Heart left ventricle (tissue), 16 donors: ENCODE results near the gene SLC7A10. TPM values are rescaled to one million over a fixed set of nuclear protein-coding genes. Genes with fewer than 3 reads are reported as not detected.
"Not testable (repeated sequence)": the region's sequence is repeated elsewhere in the genome, so short reads cannot be mapped to it uniquely, and the experiment has no call there.

Source experiments
- ATAC-seq, 4 donors: fragments of 200-7000 bp; cut with Tn5 transposase; one replicate each; pipeline ENCODE4 v1.9.1; 2020 to 2022; ENCODE audit warnings: moderate library complexity in 4 of 4, mild to moderate bottlenecking in 3 of 4, moderate number of reproducible peaks in 1 of 4
- DNase-seq, 5 donors: peaks; one replicate each; pipeline ENCODE4 v3.0.0-alpha.2; 2020
- H3K27ac ChIP-seq, 12 donors: fragments of 200-600 bp; sonication (generic) in 4 of 12; one replicate each; pipeline versions ENCODE4 v1.5.0 to v1.8.0; 2016 to 2022; ENCODE audit warnings: mild to moderate bottlenecking in 2 of 12
- H3K27me3 ChIP-seq, 9 donors: fragments of 200-600 bp; sonication (generic) in 2 of 9; one replicate each; pipeline versions ENCODE4 v1.5.1 to v1.8.0; 2016 to 2022; ENCODE audit warnings: mild to moderate bottlenecking in 3 of 9
- H3K36me3 ChIP-seq, 9 donors: fragments of 200-600 bp; sonication (generic) in 2 of 9; one replicate each; pipeline versions ENCODE4 v1.5.0 to v1.8.0; 2018 to 2022; ENCODE audit warnings: mild to moderate bottlenecking in 2 of 9
- H3K4me1 ChIP-seq, 12 donors: fragments of 200-600 bp; sonication (generic) in 4 of 12; one replicate each; pipeline versions ENCODE4 v1.5.0 to v1.8.0; 2016 to 2022; ENCODE audit warnings: mild to moderate bottlenecking in 3 of 12
- H3K4me3 ChIP-seq, 12 donors: fragments of 200-600 bp; sonication (generic) in 4 of 12; one replicate each; pipeline versions ENCODE4 v1.5.0 to v1.8.0; 2017 to 2022; ENCODE audit warnings: mild to moderate bottlenecking in 9 of 12, moderate library complexity in 4 of 12
- H3K9me3 ChIP-seq, 12 donors: fragments of 200-600 bp; sonication (generic) in 4 of 12; one replicate each; pipeline versions ENCODE4 v1.5.0 to v1.8.0; 2016 to 2022; ENCODE audit warnings: mild to moderate bottlenecking in 1 of 12
- CTCF ChIP-seq, 12 donors: fragments of 200-600 bp; sonication (generic) in 4 of 12; IDR thresholded peaks; one replicate each; pipeline versions ENCODE4 v1.5.0 to v1.8.0; 2018 to 2022; ENCODE audit warnings: antibody characterized with exemption in 12 of 12, mild to moderate bottlenecking in 5 of 12
- POLR2A ChIP-seq, 2 donors: fragments of 450-650 bp; IDR thresholded peaks; one replicate each; pipeline ENCODE4 v1.6.1; 2017; ENCODE audit warnings: antibody characterized with exemption in 2 of 2, mild to moderate bottlenecking in 2 of 2, moderate library complexity in 2 of 2
- WGBS, 4 donors: extraction: QIAGEN DNeasy Blood & Tissue Kit in 2 of 4; methylation state at CpG; one replicate each; pipeline versions ENCODE4 v1.1.5 to v1.1.7; 2013 to 2018; 5-methylcytosine and 5-hydroxymethylcytosine counted together
- intact Hi-C, 10 donors: fragments of 100-400 bp; cut with DNase I; formaldehyde crosslinking; loops; one replicate each; pipeline versions ENCODE4 v1.11.1 to v1.14.2; 2022
- polyA plus RNA-seq, 2 donors: library from polyadenylated mRNA; stranded (reverse); fragments of 200-250 nt; gene quantifications; one replicate each; pipeline ENCODE4 v1.2.3, GENCODE V29; 2013
- total RNA-seq, 9 donors: library from RNA; depleted of rRNA in 2 of 9; stranded (reverse); fragments of >200 nt in 2 of 9; fragmentation: NEBNext Ultra II Directional in 3 of 9; extraction: Animal tissue kit (Norgen Biotek cat#: 25700) in 3 of 9; gene quantifications; one replicate each; pipeline versions ENCODE4 v1.1.0 to v1.2.4, GENCODE V29; 2016 to 2023
- donor health status: ischemic (EF 13 %, LVEDD 7.1; RV severe dilation, severe dysfunction).
- donor health status: healthy with polysubstance abuse.
- donor health status: DM: no; HTN: yes; CAD: no.
- donor health status: DM: no; HTN: no; CAD: no.
- donor health status: ischemic (EF 25% LVEDD 6.9; RV normal size, moderate dysfunction).
- donor health status: ischemic (EF 25% LVEDD 5.7; RV mildly dilated, moderate dysfunction).
- donor health status: healthy.
- donor health status: DM: yes; HTN: yes; CAD: no.
- donor health status: ischemic (EF 35%, LVEDD 5.7; RV mildly dilated, moderate dysfunction).
- donor health status: nonischemic (EF 11% LVEDD 7.7; RV severe dilation, severe dysfunction).
- donor health status: DM: yes; HTN: yes; CAD: no.
- donor health status: PGD.
- donor health status: ischemic (EF 29% LVEDD 5.4; RV normal size, mild dysfunction).
- donor health status: nonischemic (EF 23%, LVEDD 6.1; RV moderate dilation, normal function).

SLC7A10 gene
- total and polyA plus RNA-seq, 11 donors, result 0.11 to 2.3 (median 0.34) TPM; not detected in 5

- Histone ChIP-seq H3K27me3 (peaks cover 39 to 97% (median 55%) of the 10 kb centered on the region in 9 donors), H3K4me3 (peak overlapping the region in 4 of 12 donors; percentile 6 to 25 (median 9)), H3K36me3 (no peaks in the 10 kb centered on the region), H3K27ac (no peak overlapping the region), H3K4me1 (peaks cover 0 to 18% (median 0%) of the 10 kb centered on the region in 12 donors), H3K9me3 (peaks cover 0 to 31% (median 17%) of the 10 kb centered on the region in 12 donors)
- 50 to 68% (median 57%) methylated on average over 12 to 18 of the region's 18 CpGs for WGBS, 4 donors
- no peak for ATAC-seq
- TF ChIP-seq CTCF (IDR thresholded peaks at IDR 0.05) (no peak), POLR2A (IDR thresholded peaks at IDR 0.05) (no peak)
- intact Hi-C loops, result no loop called here
- DNase-seq, result no peak
Observed at GRCh38 chr19:33224694-33225457, 774 bp downstream of the SLC7A10 start.

- Histone ChIP-seq H3K4me1 (peaks cover 0 to 18% (median 0%) of the 10 kb centered on the region in 12 donors), H3K27me3 (peaks cover 34 to 81% (median 45%) of the 10 kb centered on the region in 9 donors)
- DNase-seq, H3K4me3 ChIP-seq, ATAC-seq, intact Hi-C loops, H3K9me3 ChIP-seq, H3K36me3 ChIP-seq, H3K27ac ChIP-seq: not testable (repeated sequence)
- WGBS, 4 donors, result 73 to 88% (median 85%) methylated on average over 2 of the region's 2 CpGs
Observed at GRCh38 chr19:33222255-33222654, 3.4 kb downstream of the SLC7A10 start.

GRCh38 chr19:33221638-33222037 is 4.0 kb downstream of the SLC7A10 start:
- no peak for DNase-seq
- TF ChIP-seq POLR2A (IDR thresholded peaks at IDR 0.05), result no peak
- no peak for TF ChIP-seq CTCF (IDR thresholded peaks at IDR 0.05)
- H3K27ac ChIP-seq, result no peak overlapping the region
- ATAC-seq, result no peak
- H3K36me3 ChIP-seq, result no peaks in the 10 kb centered on the region
- no peaks in the 10 kb centered on the region for H3K9me3 ChIP-seq
- H3K4me1 ChIP-seq, result peaks cover 0 to 14% (median 0%) of the 10 kb centered on the region in 12 donors
- WGBS, 4 donors, result 61 to 76% (median 65%) methylated on average over 6 of the region's 6 CpGs
- H3K27me3 ChIP-seq, result peaks cover 28 to 75% (median 39%) of the 10 kb centered on the region in 9 donors
- intact Hi-C loops, result no loop called here
- H3K4me3 ChIP-seq, result no peak overlapping the region

- H3K36me3 ChIP-seq, result no peaks in the 10 kb centered on the region
- H3K27me3 ChIP-seq, result peaks cover 19 to 66% (median 31%) of the 10 kb centered on the region in 9 donors
- no peak for ATAC-seq
- no peak overlapping the region for H3K4me3 ChIP-seq
- H3K4me1 ChIP-seq, result peaks cover 0 to 9% (median 0%) of the 10 kb centered on the region in 12 donors
- intact Hi-C loops, result no loop called here
- 81 to 88% (median 83%) methylated on average over 9 of the region's 9 CpGs for WGBS, 4 donors
- no peak for TF ChIP-seq POLR2A (IDR thresholded peaks at IDR 0.05)
- TF ChIP-seq CTCF (IDR thresholded peaks at IDR 0.05), result no peak
- H3K27ac ChIP-seq, result no peak overlapping the region
- no peak for DNase-seq
- no peaks in the 10 kb centered on the region for H3K9me3 ChIP-seq
Observed at GRCh38 chr19:33220735-33221134, 4.9 kb downstream of the SLC7A10 start.
